Stimulated activated CD8-positive, alpha-beta memory T cell treated with anti-CD3 and anti-CD28 coated beads, Interleukin-7, amount 100 ng/mL, for 48 hours (primary cell): ENCODE measurements around the gene EIF1.
"Not testable (repeated sequence)": the region's sequence is repeated elsewhere in the genome, so short reads cannot be mapped to it uniquely, and the experiment has no call there.

Experiments used
- DNase-seq, 2 donors: peaks; one replicate each; pipeline ENCODE4 v3.0.0-alpha.2; 2020; ENCODE audit warnings: low read depth in 1 of 2; ENCODE audit errors: extremely low read depth in 1 of 2

The EIF1 gene

DNA sequence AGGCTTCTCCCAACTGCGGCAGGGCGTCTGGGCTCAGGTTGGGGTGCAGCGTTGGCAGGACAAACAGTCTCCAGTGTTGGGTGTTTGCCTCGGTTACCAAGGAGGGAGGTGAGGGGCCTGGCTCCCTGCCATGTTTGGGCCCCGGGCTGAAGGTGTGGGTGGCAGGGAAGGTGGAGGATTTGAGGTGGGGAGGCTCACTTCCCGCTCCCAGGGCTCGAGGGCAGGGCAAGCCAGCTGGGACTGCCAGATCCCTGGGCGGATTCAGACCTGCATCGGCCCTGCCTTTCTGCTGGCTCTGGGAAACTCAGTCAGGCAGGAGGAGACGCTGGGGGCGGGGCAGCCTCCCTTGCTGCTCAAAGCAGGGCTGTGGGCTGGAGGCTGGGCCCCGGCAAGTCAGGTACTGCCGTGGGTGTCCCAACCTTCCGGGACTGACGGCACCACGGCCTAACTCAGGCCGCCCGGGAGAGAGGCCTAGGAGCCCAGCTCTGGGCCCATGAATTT is 33.0 kb upstream of the EIF1 start:
- DNase-seq = no peak

DNA sequence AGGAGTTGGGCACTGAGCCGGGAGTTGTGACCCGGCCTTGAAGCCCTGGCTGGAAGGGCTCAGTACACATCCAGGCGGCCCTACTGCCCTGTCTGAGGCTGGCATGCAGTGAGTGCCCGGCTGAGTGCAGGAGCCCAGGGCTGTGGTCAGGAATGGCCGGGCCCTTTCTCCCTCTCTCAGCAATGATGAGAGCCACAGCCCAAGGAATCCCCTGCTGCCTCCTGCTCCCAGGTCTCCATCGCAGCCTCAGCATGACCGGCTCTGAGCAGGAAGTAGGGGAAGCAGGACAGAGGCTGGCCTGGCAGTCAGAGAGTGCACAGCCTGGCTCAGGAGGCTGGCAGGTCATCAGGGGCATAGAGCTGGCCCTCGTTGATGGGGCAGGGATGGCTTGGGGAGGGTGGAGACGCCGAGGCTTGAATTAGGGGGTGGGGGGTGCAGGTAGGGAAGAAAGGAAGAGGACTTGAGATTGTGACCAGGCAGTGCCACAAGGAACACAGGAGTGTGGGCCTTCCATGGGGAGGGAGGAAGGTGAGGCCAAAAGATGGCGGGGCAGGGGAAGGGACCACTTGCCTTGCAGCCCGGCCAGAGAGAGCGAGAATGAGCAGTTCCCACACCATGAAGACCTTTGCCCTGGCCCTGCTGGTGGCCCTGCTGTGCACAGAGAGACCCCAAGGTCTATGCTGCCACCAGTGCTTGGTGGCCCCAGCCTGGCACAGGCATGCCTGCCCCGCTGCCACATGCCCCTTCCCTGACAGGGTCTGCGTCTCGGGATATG is 32.2 kb upstream of the EIF1 start:
- DNase-seq = no peak

DNA sequence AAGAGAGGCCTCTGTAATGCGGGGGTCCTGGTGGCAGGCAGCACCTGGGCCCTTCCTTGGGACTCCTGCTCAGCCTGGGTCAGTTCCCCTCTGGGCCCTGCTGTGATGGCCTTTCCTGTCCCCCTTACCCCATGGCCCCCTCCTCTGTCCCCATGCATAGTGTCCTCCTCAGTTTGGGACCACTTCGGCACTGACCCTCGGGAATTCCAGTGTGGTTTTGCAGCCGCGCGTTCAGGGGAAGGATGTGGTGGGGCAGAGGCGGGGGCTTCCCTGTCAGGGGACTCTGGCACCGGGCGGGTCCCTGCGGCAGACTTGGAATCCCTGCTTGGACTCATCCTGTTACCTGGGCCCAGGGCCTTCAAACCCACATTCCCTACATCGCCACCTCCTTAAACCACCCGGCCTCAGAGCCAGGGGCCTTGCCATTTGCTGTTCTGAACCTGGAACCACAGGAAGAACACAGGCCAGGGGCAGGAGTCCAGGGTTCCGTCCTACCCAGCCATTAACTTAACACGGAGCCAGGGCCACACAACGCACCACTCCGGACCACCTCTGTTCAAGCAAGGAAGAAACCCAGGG is 31.4 kb upstream of the EIF1 start:
- no peak for DNase-seq

DNA sequence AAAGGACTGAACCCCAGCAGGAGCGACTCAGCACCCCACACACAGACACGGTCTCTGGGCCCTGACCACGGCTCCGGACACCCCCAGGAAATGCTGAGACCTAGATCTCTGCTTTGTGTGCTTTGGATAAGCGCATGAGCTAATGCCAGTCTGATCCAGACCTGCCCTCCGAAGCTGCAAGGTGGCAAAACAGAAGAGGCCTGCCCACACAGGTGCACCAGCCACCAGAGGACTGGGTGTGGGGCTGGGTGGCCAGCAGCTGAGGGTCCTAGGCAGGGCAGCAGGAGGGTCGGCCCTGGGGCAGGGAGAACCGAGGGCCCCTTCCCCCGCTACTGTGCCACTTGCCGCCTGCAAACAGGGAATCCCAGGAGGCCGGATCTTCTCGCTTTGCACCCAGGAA is 30.7 kb upstream of the EIF1 start:
- DNase-seq = no peak

DNA sequence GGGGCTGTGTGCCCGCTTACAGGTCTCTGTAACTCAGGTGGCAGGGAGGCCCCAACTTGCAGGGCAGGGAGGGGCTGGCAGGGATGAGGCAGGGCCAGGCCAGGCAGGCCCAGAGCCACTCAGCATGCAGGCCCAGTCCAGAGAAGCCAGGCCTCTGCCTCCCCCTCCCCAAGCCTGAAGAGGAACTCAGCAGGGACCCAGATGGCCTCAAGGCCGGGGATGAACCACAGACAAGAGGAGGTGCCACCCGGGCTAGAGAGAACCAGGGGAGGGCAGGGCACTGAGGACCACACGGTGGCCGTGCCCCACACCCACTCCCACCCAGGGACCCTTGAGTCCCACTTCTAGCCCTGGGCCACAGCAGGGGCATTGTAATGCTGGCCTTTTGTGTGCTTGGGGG is 29.8 kb upstream of the EIF1 start:
- no peak for DNase-seq

DNA sequence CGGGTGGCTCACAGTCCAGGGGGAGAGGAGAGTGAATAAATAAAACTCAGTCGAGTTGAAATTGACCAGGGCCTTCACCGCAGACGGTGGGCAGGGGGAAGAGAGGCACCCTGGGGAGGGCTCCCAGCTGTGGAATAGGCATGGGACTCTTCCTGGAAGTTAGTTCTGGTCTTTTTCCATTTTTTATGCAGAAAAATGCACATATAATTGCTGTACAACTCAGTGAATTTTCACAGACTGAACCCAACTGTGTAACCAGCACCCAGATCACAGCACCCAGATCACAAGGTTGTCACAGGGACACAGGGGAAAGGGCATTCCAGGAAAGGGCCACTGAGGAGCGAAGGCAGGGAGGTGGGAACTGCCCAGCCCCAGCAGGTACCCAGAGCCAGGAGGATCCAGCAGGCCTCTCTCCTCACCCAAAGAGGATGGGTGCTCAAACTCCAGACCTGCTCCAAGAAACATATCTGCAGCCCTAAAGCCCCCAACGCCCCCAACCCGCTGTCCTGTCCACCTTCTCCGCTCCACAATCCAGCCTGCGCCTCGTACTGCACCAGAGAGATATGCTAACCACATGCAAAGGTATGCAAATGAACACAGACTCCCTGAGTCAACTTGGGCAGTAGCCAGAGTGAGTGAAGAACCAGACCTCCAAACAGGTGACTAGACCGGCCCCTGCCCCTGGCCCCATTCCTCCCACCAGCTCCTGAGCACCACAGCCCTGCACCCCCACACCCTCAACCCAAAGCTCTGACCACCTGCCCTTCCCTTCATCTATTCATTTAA is 29.1 kb upstream of the EIF1 start:
- DNase-seq = no peak

DNA sequence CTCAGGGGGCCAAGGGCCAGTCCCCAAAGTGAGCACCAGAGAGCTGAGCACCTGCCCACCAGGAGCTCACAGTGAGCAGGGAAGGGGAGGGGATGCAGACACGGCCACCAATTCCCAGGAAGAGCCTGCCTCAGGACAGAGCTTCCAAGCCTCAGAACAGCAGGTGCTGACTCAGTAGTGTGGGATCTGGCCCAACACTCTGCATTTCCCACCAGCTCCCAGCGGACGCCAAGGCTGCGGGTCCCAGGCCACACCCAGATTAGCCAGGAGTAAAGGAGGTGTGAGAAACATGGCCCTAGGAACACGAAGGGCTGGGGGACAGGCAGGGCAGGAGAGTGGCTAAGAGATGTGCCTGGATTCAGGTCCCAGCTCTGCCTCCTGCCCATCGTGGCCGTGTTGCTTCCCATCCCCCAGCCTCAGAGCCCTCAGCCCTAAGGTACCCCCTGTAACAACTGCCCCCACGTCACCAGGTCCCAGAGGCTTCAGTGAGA is 28.4 kb upstream of the EIF1 start:
- DNase-seq = no peak

DNA sequence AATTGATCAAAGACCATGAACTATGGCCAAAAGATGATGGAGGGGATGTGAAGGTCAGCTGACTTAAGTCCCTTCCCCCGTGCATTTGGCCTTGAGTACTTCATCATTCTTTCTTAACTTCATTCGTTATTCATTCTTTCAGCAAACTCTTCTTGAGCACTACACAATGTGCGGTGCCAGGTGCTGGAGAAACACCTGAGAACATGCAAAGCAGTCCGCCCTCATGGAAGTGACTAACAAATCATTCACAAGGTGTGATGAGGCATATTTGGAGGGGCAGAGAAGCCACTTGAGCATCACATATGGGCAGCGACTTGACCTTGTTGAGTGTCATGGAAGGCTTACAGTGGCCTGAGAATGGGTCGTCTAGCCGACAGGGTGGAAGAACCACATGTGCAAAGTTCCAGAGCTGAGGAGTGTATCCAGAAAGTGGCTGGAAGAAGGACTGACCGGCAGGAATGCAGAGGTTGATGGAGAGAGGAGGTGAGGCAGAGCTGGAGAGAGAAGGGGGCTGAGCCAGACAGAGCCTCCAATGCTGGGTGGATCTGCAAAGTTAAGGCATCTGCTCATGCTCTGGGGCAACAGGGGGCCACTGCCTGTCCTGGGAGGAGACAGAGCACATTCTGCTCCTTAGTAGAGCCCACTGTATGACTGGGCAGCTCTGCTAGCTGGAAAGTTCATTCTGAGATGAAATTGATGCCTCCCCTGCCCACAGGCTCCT is 25.1 kb upstream of the EIF1 start:
- no peak for DNase-seq

DNA sequence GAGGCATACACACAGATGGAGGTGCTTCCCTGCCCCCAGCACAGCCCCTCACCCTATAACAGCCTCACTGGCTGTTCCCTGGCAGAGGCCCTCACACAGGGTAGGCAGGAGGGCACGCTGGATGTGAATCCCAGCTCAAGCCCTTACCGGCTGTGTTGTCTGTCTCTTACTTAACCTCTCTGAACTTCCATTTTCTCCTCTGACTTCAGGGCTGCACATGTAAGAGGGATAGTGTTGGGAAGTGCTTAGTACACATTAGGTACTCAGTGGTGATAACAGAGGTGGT is 24.6 kb upstream of the EIF1 start:
- DNase-seq = no peak

DNA sequence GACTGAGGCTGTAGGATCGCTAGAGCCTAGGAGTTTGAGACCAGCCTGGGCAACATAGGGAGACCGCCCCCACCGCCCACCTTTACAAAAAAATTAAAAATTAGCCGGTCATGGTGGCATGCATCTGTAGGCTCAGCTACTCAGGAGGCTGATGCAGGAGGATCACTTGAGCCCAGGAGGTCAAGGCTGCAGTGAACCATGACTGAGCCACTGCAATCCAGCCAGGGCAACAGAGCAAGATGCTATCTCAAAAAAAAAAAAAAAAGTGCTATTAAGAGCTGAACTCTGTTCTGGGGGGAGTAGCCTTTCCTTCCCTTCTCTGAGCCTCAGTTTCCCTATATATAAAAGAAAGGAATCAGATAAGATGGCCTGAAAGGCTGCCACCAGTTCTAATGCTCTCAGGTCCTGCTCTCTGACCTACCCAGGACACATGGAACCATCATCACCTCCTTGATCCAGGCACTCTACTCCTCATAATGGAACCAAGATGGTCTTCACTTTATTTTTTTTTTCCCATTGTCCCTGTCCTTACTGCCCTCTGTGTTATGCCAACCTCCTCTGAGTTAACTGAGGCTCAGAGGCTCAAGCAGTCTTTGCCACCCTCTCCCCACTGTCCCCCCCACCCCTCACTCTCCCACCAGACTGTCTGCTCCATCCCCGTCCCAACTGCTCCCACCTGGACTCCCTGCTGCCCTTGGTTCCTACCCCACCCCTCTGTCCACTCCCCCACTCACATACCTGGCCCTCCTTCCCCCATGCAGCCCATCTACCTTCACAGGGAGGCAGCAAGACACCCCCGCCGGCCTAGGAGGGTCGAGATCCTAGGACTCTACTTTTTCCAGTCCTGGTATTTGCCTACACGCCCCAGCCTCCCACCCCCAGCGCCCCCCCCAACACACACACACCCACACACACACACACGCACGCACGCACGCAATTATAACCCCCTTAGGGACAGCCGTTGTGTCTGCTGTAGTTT is 23.8 kb upstream of the EIF1 start:
- DNase-seq = no peak

DNA sequence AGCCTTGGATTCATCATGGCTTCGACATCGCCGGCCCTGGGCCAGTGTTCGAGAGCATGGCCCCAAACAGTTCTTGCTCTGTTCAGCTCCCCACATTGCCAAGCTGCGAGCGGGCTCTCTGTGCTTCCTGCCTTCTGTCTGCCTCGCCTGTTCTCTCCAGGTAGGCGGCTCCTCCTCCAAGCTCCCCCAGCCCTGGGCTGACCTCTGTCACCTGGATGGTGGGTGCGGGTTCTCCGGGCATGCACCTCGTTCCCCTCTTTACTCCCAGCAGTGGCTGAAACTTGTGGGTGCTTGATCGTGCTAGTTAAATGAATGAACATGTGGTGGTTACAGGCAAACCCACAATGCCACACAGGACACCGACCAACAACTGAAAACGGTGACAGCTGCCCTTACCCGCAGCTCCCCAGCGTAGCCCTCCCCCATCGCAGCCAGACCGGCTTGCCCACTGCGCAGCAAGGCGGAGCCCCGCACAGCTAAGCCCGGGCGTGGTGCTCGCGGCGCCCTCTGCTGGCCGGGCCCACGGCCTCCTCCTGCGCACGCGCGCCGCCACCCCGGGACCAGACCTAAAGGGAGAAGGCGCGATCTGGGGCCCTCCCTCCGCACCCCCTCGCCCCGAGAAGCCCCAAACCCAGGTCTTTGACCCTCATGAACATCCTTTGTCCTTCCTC is 23.0 kb upstream of the EIF1 start:
- DNase-seq = peak; percentile 76 to 90

DNA sequence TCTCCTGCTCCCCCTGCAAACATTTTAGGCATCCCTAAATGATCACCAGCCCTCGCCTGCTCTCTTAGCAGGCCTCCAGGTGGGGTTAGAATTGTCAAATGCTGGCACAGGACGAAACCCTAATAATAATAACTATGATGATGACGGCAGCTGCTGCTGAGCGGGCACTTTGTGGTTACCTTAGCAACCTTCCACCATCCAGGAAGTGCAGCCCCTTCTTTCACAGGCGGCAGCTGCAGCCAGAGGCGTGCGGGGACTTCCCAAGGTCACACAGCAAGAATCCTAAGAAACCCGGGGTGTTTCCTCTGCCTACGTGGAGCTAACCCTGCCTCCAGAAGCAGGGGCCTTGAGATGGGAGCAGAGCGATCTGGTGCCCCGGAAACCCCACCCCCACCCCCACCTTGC is 22.4 kb upstream of the EIF1 start:
- DNase-seq = peak in 1 of 2 donors; percentile 61

DNA sequence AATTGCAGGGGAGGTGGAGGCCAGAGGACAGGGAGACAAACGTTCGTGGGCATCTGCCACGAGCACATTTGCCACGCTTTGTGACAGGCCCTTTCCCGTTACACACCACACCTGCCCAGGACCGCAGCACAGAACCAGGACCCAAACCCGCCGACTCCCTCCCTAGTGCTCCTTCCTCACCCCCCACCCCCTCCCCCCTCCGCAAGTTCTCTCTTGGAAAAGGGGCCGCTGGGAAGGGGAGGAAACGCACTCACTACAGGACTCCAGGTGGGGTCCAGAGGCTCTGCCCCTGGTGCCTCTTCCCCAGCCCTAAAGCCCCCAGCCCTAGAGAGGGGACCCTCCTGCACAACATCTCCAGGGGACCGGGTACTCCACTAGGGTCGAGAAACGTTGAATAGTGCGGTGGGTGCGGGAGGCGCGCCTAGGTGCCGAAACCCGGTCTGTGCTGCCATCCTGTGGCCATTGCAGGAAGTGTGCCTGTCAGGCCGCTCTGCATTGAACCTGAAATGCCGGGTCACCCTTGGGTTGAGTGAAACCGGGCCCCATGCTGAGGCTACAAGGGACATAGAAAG is 21.9 kb upstream of the EIF1 start:
- DNase-seq = peak; percentile 66 to 78

DNA sequence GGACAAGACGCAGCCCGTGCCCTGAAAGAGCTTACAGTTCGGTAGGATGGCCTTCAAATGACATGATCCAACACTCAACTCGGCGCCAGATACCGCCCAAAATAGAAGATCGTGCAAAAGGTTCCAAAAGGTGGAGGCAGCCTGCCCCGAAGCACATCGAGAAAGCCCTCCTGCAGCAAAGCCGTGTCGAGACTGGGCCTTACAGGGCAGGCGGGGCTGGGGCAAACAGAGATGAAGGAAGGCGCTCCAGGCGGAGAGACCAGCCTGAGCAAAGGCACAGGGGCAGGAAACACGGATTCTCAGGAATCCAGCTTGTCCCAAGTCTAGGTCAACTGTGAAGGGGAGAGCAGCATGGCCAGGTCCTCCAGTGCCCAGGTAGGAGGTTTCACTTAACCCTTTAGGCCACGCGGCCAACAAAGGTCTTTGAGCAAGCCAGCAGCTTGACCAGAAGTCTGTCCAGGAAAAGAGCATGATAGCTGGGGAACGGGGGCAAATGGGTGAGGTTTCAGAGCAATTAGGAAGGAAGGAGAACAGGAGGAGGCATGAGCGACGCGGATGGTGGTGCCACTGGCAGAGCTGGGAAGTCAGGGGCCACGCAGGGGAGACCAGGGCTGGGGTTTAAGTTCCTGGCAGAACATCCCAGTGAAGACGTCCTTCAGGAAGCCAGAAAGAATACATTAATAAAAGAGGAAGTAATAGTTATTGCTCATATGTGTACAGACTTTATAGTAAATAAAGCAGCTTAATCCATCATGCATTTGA is 21.2 kb upstream of the EIF1 start:
- DNase-seq = no peak

DNA sequence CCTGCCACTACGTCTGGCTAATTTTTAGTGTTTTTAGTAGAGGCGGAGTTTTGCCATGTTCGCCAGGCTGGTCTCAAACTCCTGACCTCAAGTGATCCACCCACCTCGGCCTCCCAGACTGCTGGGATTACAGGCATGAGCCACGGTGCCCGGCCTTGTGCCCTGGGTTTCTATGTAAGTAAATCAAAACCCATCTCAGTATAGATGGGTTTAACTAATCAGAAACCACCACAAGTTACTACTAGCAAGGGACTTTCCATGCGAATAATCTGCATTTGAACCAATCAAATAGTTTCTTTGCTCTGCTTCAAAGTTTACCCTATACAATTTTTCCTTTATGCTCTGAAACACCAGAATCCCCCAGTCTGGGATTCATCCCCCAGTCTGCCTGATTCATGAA is 16.5 kb upstream of the EIF1 start:
- no peak for DNase-seq

DNA sequence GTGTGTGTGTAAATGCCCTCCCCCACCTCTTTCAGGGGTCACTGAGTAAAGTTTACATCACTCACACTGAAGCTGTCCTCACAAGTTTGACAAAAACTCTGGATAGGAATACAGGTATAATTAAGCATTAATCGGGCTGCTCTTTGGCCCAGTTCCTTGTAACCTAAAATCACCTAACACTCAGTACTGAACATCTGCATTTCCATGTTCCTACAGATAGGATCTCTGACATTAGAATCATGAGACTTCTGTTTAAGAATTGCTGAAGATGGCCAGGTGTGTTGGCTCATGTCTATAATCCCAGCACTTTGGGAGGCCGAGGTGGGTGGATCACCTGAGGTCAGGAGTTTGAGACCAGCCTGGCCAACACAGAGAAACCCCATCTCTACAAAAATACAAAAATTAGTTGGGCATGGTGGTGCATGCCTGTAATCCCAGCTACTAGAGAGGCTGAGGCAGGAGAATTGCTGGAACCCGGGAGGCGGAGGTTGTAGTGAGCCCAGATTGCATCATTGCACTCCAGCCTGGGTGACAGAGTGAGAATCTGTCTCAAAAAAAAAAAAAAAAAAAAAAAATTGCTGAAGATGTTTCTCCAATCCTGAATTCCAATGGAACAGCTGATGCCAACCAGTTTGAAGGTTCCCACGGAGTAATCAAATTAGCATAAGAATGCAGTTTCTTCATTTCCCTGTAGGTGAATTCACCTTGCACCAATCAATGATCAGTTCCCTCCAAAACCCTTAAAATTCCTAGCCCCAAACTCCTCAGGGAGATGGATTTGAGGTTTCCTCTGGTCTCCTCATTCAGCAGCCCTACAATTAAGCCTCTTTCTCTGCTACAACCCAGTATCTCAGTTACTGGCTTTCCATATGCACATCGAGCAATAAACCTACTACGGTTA is 13.3 kb upstream of the EIF1 start:
- DNase-seq = not testable (repeated sequence)

DNA sequence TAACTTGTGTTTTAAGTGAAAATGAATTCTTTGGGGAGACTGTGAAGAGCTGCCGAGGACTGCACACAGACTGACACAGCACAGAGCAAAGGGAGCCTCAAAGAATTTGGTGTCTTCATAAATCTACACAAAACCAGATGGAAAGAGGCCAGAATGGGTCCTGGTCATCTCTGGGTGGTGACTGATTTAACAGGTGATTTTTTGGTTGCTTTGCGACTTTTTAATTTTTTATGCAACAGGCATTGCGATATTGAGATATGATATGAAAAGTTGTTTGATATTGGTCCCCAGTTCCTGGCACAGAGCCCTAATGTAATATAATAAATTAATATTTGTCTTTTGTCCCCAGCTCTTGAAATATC is 12.6 kb upstream of the EIF1 start:
- no peak for DNase-seq
